ENCODE results near the gene SPTBN2.
"Not testable (repeated sequence)": the region's sequence is repeated elsewhere in the genome, so short reads cannot be mapped to it uniquely, and the experiment has no call there.

SPTBN2 gene

GRCh38 chr11:66725114-66725513, 3.9 kb downstream of the SPTBN2 start:
- in situ Hi-C loops (cut with HindIII; ENCODE audit: low sequenced_read_pairs) = no loop called here

GRCh38 chr11:66724167-66724566, 4.8 kb downstream of the SPTBN2 start:
- in situ Hi-C loops (cut with HindIII; ENCODE audit: low sequenced_read_pairs) = not testable (repeated sequence)

- in situ Hi-C loops (cut with HindIII; ENCODE audit: low sequenced_read_pairs) = no loop called here
Observed at GRCh38 chr11:66723693-66724092, 5.3 kb downstream of the SPTBN2 start.

GRCh38 chr11:66722745-66723651, 6.0 kb downstream of the SPTBN2 start:
- in situ Hi-C loops (cut with HindIII; ENCODE audit: low sequenced_read_pairs) = no loop called here

GRCh38 chr11:66721939-66722338, 7.1 kb downstream of the SPTBN2 start:
- in situ Hi-C loops (cut with HindIII; ENCODE audit: low sequenced_read_pairs) = no loop called here

GRCh38 chr11:66720899-66721470, 8.0 kb downstream of the SPTBN2 start:
- in situ Hi-C loops (cut with HindIII; ENCODE audit: low sequenced_read_pairs) = no loop called here

- in situ Hi-C loops (cut with HindIII; ENCODE audit: low sequenced_read_pairs) = no loop called here
Observed at GRCh38 chr11:66720223-66720898, 8.7 kb downstream of the SPTBN2 start.

GRCh38 chr11:66719111-66719872, 9.7 kb downstream of the SPTBN2 start:
- in situ Hi-C loops (cut with HindIII; ENCODE audit: low sequenced_read_pairs) = no loop called here

GRCh38 chr11:66718320-66718971, 10.6 kb downstream of the SPTBN2 start:
- in situ Hi-C loops (cut with HindIII; ENCODE audit: low sequenced_read_pairs) = no loop called here

- in situ Hi-C loops (cut with HindIII; ENCODE audit: low sequenced_read_pairs) = no loop called here
Observed at GRCh38 chr11:66717925-66718319, 11.1 kb downstream of the SPTBN2 start.

GRCh38 chr11:66716996-66717395, 12.0 kb downstream of the SPTBN2 start:
- in situ Hi-C loops (cut with HindIII; ENCODE audit: low sequenced_read_pairs) = no loop called here

GRCh38 chr11:66715346-66716085, 13.5 kb downstream of the SPTBN2 start:
- in situ Hi-C loops (cut with HindIII; ENCODE audit: low sequenced_read_pairs) = no loop called here

GRCh38 chr11:66713746-66714480, 15.1 kb downstream of the SPTBN2 start:
- in situ Hi-C loops (cut with HindIII; ENCODE audit: low sequenced_read_pairs) = no loop called here

- in situ Hi-C loops (cut with HindIII; ENCODE audit: low sequenced_read_pairs) = no loop called here
Observed at GRCh38 chr11:66710384-66710930, 18.6 kb downstream of the SPTBN2 start.

GRCh38 chr11:66708701-66709100, 20.3 kb downstream of the SPTBN2 start:
- in situ Hi-C loops (cut with HindIII; ENCODE audit: low sequenced_read_pairs) = loop anchor here (5.0 kb wide), 1 partner anchor 54 kb away; no protein-coding TSS in a partner anchor

GRCh38 chr11:66708094-66708493, 20.9 kb downstream of the SPTBN2 start:
- in situ Hi-C loops (cut with HindIII; ENCODE audit: low sequenced_read_pairs) = loop anchor here (5.0 kb wide), 1 partner anchor 54 kb away; no protein-coding TSS in a partner anchor

GRCh38 chr11:66707486-66707885, 21.5 kb downstream of the SPTBN2 start:
- in situ Hi-C loops (cut with HindIII; ENCODE audit: low sequenced_read_pairs) = loop anchor here (5.0 kb wide), 1 partner anchor 55 kb away; no protein-coding TSS in a partner anchor

GRCh38 chr11:66706989-66707388, 22.0 kb downstream of the SPTBN2 start:
- in situ Hi-C loops (cut with HindIII; ENCODE audit: low sequenced_read_pairs) = loop anchor here (5.0 kb wide), 1 partner anchor 55 kb away; no protein-coding TSS in a partner anchor
